A673 (cell line): ENCODE results near the gene CCN6. TPM values are rescaled to one million over a fixed set of nuclear protein-coding genes. Genes with fewer than 3 reads are reported as not detected.

ENCODE experiments used
- BruUV-seq: library from RNA; stranded (reverse); fragments of 400-500 nt; replicated peaks from 2 replicates; lab custom pipeline; 2021; lab: Mats Ljungman, UMichigan
- CTCF ChIA-PET: fragments of 300-600 bp; sonication (Branson Sonifier 250); formaldehyde crosslinking; loops from one replicate; lab custom pipeline; 2022; ENCODE audit warnings: antibody characterized with exemption; lab: Charles Lee
- POLR2A ChIA-PET: fragments of 300-600 bp; sonication (Branson Sonifier 250); formaldehyde crosslinking; loops from one replicate; lab custom pipeline; 2022; ENCODE audit warnings: antibody characterized with exemption; ENCODE audit not compliant: low non-redundant PET; lab: Charles Lee
- DNase-seq: peaks from one replicate; pipeline ENCODE4 v3.0.0-alpha.2; 2015; ENCODE audit warnings: low spot score
- H3K27ac ChIP-seq: fragments of 200-600 bp; sonication (generic); 2 replicates; pipeline ENCODE4 v1.5.1; 2016; ENCODE audit warnings: mixed run types, low read depth, mild to moderate bottlenecking, mixed read lengths, antibody characterized with exemption, low read length; ENCODE audit not compliant: poor library complexity, severe bottlenecking
- H3K27me3 ChIP-seq: fragments of 200-600 bp; sonication (generic); replicated peaks from 2 replicates; pipeline ENCODE4 v1.6.1; 2017; ENCODE audit warnings: mixed run types, low read depth, mild to moderate bottlenecking, mixed read lengths, antibody characterized with exemption, low read length; ENCODE audit not compliant: insufficient read depth, poor library complexity
- H3K36me3 ChIP-seq: fragments of 200-600 bp; sonication (generic); 2 replicates; pipeline ENCODE4 v1.6.1; 2016; ENCODE audit warnings: mixed run types, mild to moderate bottlenecking, mixed read lengths, antibody characterized with exemption, low read length; ENCODE audit not compliant: insufficient read depth, poor library complexity, severe bottlenecking
- H3K4me1 ChIP-seq: fragments of 200-600 bp; sonication (generic); 2 replicates; pipeline ENCODE4 v1.6.1; 2017; ENCODE audit warnings: mixed run types, mild to moderate bottlenecking, mixed read lengths, antibody characterized with exemption, low read length; ENCODE audit not compliant: insufficient read depth, poor library complexity, severe bottlenecking
- H3K4me3 ChIP-seq: fragments of 200-600 bp; sonication (generic); 2 replicates; pipeline ENCODE4 v1.5.1; 2016; ENCODE audit warnings: low read depth, mixed run types, mild to moderate bottlenecking, mixed read lengths, low read length; ENCODE audit not compliant: poor library complexity, severe bottlenecking
- H3K9me3 ChIP-seq: fragments of 200-600 bp; sonication (generic); 2 replicates; pipeline ENCODE4 v1.6.1; 2016; ENCODE audit warnings: mixed run types, low read depth, mild to moderate bottlenecking, mixed read lengths, antibody characterized with exemption, low read length; ENCODE audit not compliant: poor library complexity, severe bottlenecking
- CTCF ChIP-seq: fragments of 300-800, 200-600 bp; sonication (generic); conservative IDR thresholded peaks from 2 replicates; pipeline ENCODE4 v1.5.1; 2017; ENCODE audit warnings: low read depth, mild to moderate bottlenecking, antibody characterized with exemption, low read length, moderate library complexity, mixed read lengths
- EZH2 ChIP-seq: fragments of 200-600 bp; sonication (generic); IDR thresholded peaks from 2 replicates; pipeline ENCODE4 v1.6.1; 2017; ENCODE audit warnings: borderline replicate concordance, low read depth, mild to moderate bottlenecking, mixed read lengths, antibody characterized with exemption, low read length; ENCODE audit not compliant: poor library complexity, severe bottlenecking
- intact Hi-C: fragments of 100-400 bp; cut with micrococcal nuclease; formaldehyde crosslinking; loops from one replicate; pipeline ENCODE4 v1.10.0; 2022; ENCODE audit not compliant: unreplicated experiment
- total RNA-seq: library from RNA; stranded (reverse); gene quantifications from 2 replicates; pipeline ENCODE4 v1.2.3, GENCODE V29; 2021

The CCN6 gene
- total RNA-seq, 1 experiment from 2014 or later, result not detected

GRCh38 chr6:112036088-112036637 lies 17.7 kb upstream of the CCN6 start:
- H3K4me3 ChIP-seq, result no peak overlapping the region
- peaks cover 8% of the 10 kb centered on the region for H3K4me1 ChIP-seq
- TF ChIP-seq CTCF, result no peak
- no peak for TF ChIP-seq EZH2
- intact Hi-C loops, result no loop called here
- BruUV-seq, result no TSS peak
- H3K9me3 ChIP-seq, result no peaks in the 10 kb centered on the region
- ChIA-PET CTCF (no interaction called here), POLR2A (no interaction called here)
- H3K36me3 ChIP-seq, result no peaks in the 10 kb centered on the region
- no peak overlapping the region for H3K27ac ChIP-seq
- H3K27me3 ChIP-seq, result peaks cover 14% of the 10 kb centered on the region
- DNase-seq, result no peak

GRCh38 chr6:112037783-112038216 lies 16.1 kb upstream of the CCN6 start:
- H3K4me3 ChIP-seq, result no peak overlapping the region
- TF ChIP-seq CTCF, result no peak
- TF ChIP-seq EZH2, result no peak
- ChIA-PET CTCF (no interaction called here), POLR2A (no interaction called here)
- no peaks in the 10 kb centered on the region for H3K9me3 ChIP-seq
- H3K27me3 ChIP-seq, result no peaks in the 10 kb centered on the region
- H3K36me3 ChIP-seq, result no peaks in the 10 kb centered on the region
- no peak overlapping the region for H3K27ac ChIP-seq
- no TSS peak for BruUV-seq
- intact Hi-C loops, result no loop called here
- DNase-seq, result peak; percentile 76
- H3K4me1 ChIP-seq, result peaks cover 8% of the 10 kb centered on the region

GRCh38 chr6:112038268-112038667 lies 15.6 kb upstream of the CCN6 start:
- Histone ChIP-seq H3K27me3 (no peaks in the 10 kb centered on the region), H3K4me3 (no peak overlapping the region), H3K27ac (no peak overlapping the region), H3K9me3 (no peaks in the 10 kb centered on the region), H3K4me1 (peaks cover 8% of the 10 kb centered on the region), H3K36me3 (no peaks in the 10 kb centered on the region)
- POLR2A ChIA-PET, result interaction anchor here (0.6 kb wide), 1 partner anchor 802 kb away, joined by 3 read pairs; no protein-coding TSS in a partner anchor
- no TSS peak for BruUV-seq
- TF ChIP-seq EZH2, result no peak
- no peak for TF ChIP-seq CTCF
- intact Hi-C loops, result no loop called here
- CTCF ChIA-PET, result interaction anchor here (0.5 kb wide), 1 partner anchor 35 kb away, joined by 3 read pairs; no protein-coding TSS in a partner anchor
- peak; percentile 9 for DNase-seq
